H1 (cell line): ENCODE data around the gene CMBL. TPM values are rescaled to one million over a fixed set of nuclear protein-coding genes. Genes with fewer than 3 reads are reported as not detected.
"Not testable (repeated sequence)": the region's sequence is repeated elsewhere in the genome, so short reads cannot be mapped to it uniquely, and the experiment has no call there.

Source experiments
- CTCF ChIA-PET: fragments of 300-600 bp; sonication (Branson Sonifier 250); formaldehyde crosslinking; loops from one replicate; lab custom pipeline; 2021; ENCODE audit not compliant: partially characterized antibody; lab: Charles Lee
- POLR2A ChIA-PET: fragments of 300-600 bp; sonication (Branson Sonifier 250); formaldehyde crosslinking; loops from one replicate; lab custom pipeline; 2021; ENCODE audit warnings: inconsistent platforms; ENCODE audit not compliant: partially characterized antibody; lab: Charles Lee
- DNase-seq, 2 experiments: peaks; one replicate each; pipeline versions ENCODE4 v3.0.0 to v3.0.0-alpha.2; 2010 to 2022; ENCODE audit warnings: low spot score in 2 of 2, low read depth in 1 of 2, mixed read lengths in 1 of 2
- FAIRE-seq: peaks from 2 replicates; lab custom pipeline; 2011; peaks lifted over from hg19 to GRCh38; lab: Jason Lieb, UNC
- H2AFZ ChIP-seq: 2 replicates; pipeline ENCODE4 v1.8.1; 2012; ENCODE audit warnings: low read length, inconsistent platforms
- H2AK5ac ChIP-seq: 2 replicates; pipeline ENCODE4 v1.6.1; 2013; ENCODE audit warnings: low read depth, low read length
- H2BK120ac ChIP-seq: replicated peaks from 2 replicates; pipeline ENCODE3; 2013; ENCODE audit warnings: low read depth, low read length, inconsistent platforms
- H2BK12ac ChIP-seq: 2 replicates; pipeline ENCODE4 v1.6.1; 2013; ENCODE audit warnings: low read depth, low read length
- H2BK15ac ChIP-seq: 2 replicates; pipeline ENCODE4 v1.6.1; 2013; ENCODE audit warnings: low read length
- H2BK20ac ChIP-seq: 2 replicates; pipeline ENCODE4 v1.6.1; 2013; ENCODE audit warnings: low read length
- H2BK5ac ChIP-seq: 2 replicates; pipeline ENCODE4 v1.6.1; 2013; ENCODE audit warnings: low read depth, low read length
- H3K14ac ChIP-seq: 2 replicates; pipeline ENCODE4 v1.6.1; 2013; ENCODE audit warnings: inconsistent platforms; ENCODE audit not compliant: insufficient read length
- H3K18ac ChIP-seq: 2 replicates; pipeline ENCODE4 v1.6.1; 2013; ENCODE audit warnings: low read length; ENCODE audit errors: extremely low read depth
- H3K23ac ChIP-seq: 2 replicates; pipeline ENCODE4 v1.6.1; 2013; ENCODE audit warnings: inconsistent platforms; ENCODE audit not compliant: insufficient read length
- H3K23me2 ChIP-seq: 2 replicates; pipeline ENCODE4 v1.6.1; 2013; ENCODE audit warnings: low read depth, low read length
- H3K27ac ChIP-seq: 2 replicates; pipeline ENCODE4 v1.6.1; 2011; ENCODE audit warnings: low read depth, low read length, inconsistent platforms
- H3K27me3 ChIP-seq, 4 experiments: replicated peaks in 1 of 4; 1 replicate in 1 of 4; 2 replicates in 3 of 4; pipeline versions ENCODE4 v1.6.1 to v1.8.1; 2011 to 2013; ENCODE audit warnings: low read length in 3 of 4, mild to moderate bottlenecking in 3 of 4, inconsistent platforms in 2 of 4, mixed read lengths in 2 of 4, moderate library complexity in 1 of 4; ENCODE audit not compliant: control insufficient read depth in 3 of 4, insufficient read depth in 3 of 4; ENCODE audit errors: extremely low read depth in 1 of 4
- H3K36me3 ChIP-seq, 4 experiments: 2 replicates each; pipeline versions ENCODE4 v1.6.1 to v1.8.1; 2011 to 2013; ENCODE audit warnings: mild to moderate bottlenecking in 4 of 4, low read length in 3 of 4, moderate library complexity in 2 of 4, control low read depth in 1 of 4, inconsistent platforms in 1 of 4; ENCODE audit not compliant: insufficient read depth in 4 of 4, control insufficient read depth in 2 of 4
- H3K4ac ChIP-seq: replicated peaks from 2 replicates; pipeline ENCODE3; 2013; ENCODE audit warnings: low read length, low read depth, mixed read lengths, inconsistent platforms; ENCODE audit not compliant: insufficient read length
- H3K4me1 ChIP-seq, 4 experiments: replicated peaks in 1 of 4; 1 replicate in 1 of 4; 2 replicates in 3 of 4; pipeline versions ENCODE4 v1.6.1 to v1.8.1; 2011 to 2013; ENCODE audit warnings: low read length in 3 of 4, inconsistent platforms in 2 of 4, mixed read lengths in 1 of 4; ENCODE audit not compliant: insufficient read depth in 4 of 4, control insufficient read depth in 3 of 4
- H3K4me2 ChIP-seq, 2 experiments: 2 replicates each; pipeline versions ENCODE4 v1.6.1 to v1.8.1; 2011 to 2013; ENCODE audit warnings: low read depth in 2 of 2, low read length in 2 of 2, control low read depth in 1 of 2, inconsistent platforms in 1 of 2, mild to moderate bottlenecking in 1 of 2; ENCODE audit not compliant: insufficient read depth in 1 of 2
- H3K4me3 ChIP-seq, 4 experiments: fragments of 200-600, 300-600 bp in 1 of 4; sonication (generic), shearing (Covaris generic), sonication (Bioruptor Twin) in 1 of 4; 2 replicates each; pipeline versions ENCODE4 v1.5.1 to v1.8.1; 2011 to 2016; ENCODE audit warnings: low read length in 4 of 4, low read depth in 3 of 4, control low read depth in 2 of 4, inconsistent platforms in 2 of 4, mild to moderate bottlenecking in 2 of 4, mixed read lengths in 1 of 4, moderate library complexity in 1 of 4; ENCODE audit not compliant: insufficient read depth in 2 of 4; ENCODE audit errors: extremely low read depth in 1 of 4
- H3K56ac ChIP-seq: replicated peaks from 2 replicates; pipeline ENCODE3; 2013; ENCODE audit warnings: low read depth, mild to moderate bottlenecking, mixed read lengths, low read length, inconsistent platforms; ENCODE audit not compliant: insufficient read length
- H3K79me1 ChIP-seq: 2 replicates; pipeline ENCODE4 v1.6.1; 2013; ENCODE audit warnings: low read depth, low read length, control low read depth
- H3K79me2 ChIP-seq, 2 experiments: 2 replicates each; pipeline versions ENCODE4 v1.6.1 to v1.8.1; 2012 to 2013; ENCODE audit warnings: low read length in 2 of 2, mild to moderate bottlenecking in 2 of 2, inconsistent platforms in 1 of 2; ENCODE audit not compliant: insufficient read depth in 2 of 2, control insufficient read depth in 1 of 2
- H3K9ac ChIP-seq, 4 experiments: replicated peaks in 1 of 4; 1 replicate in 1 of 4; 2 replicates in 3 of 4; pipeline versions ENCODE4 v1.6.1 to v1.8.1; 2011 to 2013; ENCODE audit warnings: low read depth in 3 of 4, low read length in 3 of 4, control low read depth in 2 of 4, mild to moderate bottlenecking in 2 of 4, moderate library complexity in 2 of 4, inconsistent platforms in 1 of 4; ENCODE audit errors: extremely low read depth in 1 of 4
- H3K9me3 ChIP-seq, 2 experiments: 2 replicates each; pipeline versions ENCODE4 v1.6.1 to v1.8.1; 2012 to 2013; ENCODE audit warnings: mild to moderate bottlenecking in 2 of 2, moderate library complexity in 2 of 2, control low read depth in 1 of 2, inconsistent platforms in 1 of 2, low read depth in 1 of 2, low read length in 1 of 2, mixed read lengths in 1 of 2; ENCODE audit not compliant: insufficient read depth in 2 of 2
- H4K20me1 ChIP-seq, 2 experiments: replicated peaks in 1 of 2; 2 replicates each; pipeline versions ENCODE3 to v1.8.1; 2011 to 2013; ENCODE audit warnings: inconsistent platforms in 2 of 2, low read length in 2 of 2, mild to moderate bottlenecking in 1 of 2; ENCODE audit not compliant: insufficient read depth in 2 of 2, control insufficient read depth in 1 of 2
- H4K5ac ChIP-seq: 2 replicates; pipeline ENCODE4 v1.6.1; 2013; ENCODE audit warnings: low read length, low read depth, mixed read lengths, inconsistent platforms; ENCODE audit not compliant: insufficient read length
- H4K8ac ChIP-seq: 2 replicates; pipeline ENCODE4 v1.8.0; 2013; ENCODE audit warnings: mild to moderate bottlenecking, moderate library complexity, low read length, inconsistent platforms; ENCODE audit not compliant: insufficient read depth; ENCODE audit errors: extremely low read depth
- H4K91ac ChIP-seq: replicated peaks from 2 replicates; pipeline ENCODE3; 2013; ENCODE audit warnings: low read length, mixed read lengths, inconsistent platforms; ENCODE audit not compliant: insufficient read length
- WGBS, 2 experiments: shearing (Covaris generic) in 1 of 2; methylation state at CpG; one replicate each; pipeline versions ENCODE4 v1.1.6 to v1.1.7; 2013 to 2015; ENCODE audit warnings: low lambda C conversion rate in 2 of 2, mixed read lengths in 2 of 2, inconsistent platforms in 1 of 2, low coverage in 1 of 2, missing lambda C conversion rate in 1 of 2; ENCODE audit not compliant: insufficient replicate concordance in 2 of 2, insufficient coverage in 1 of 2, insufficient read length in 1 of 2; ENCODE audit errors: extremely low coverage in 1 of 2, missing lambda C conversion rate in 1 of 2; 5-methylcytosine and 5-hydroxymethylcytosine counted together
- polyA plus RNA-seq, 7 experiments: library from polyadenylated mRNA; depleted of rRNA in 3 of 7; stranded (reverse) in 5 of 7; unstranded in 2 of 7; fragments of >200 nt in 5 of 7; fragments of 200-250 nt in 2 of 7; gene quantifications; 1 replicate in 5 of 7; 2 replicates in 1 of 7; 4 replicates in 1 of 7; pipeline versions ENCODE4 v1.2.1 to v1.2.3, GENCODE V29; 2011 to 2013; ENCODE audit warnings: missing spikeins in 2 of 7, mixed read lengths in 2 of 7
- total RNA-seq: library from RNA; stranded (reverse); fragmentation: NEBNext Ultra II Directional; extraction: Animal tissue kit (Norgen Biotek cat#: 25700); gene quantifications from 2 replicates; pipeline ENCODE4 v1.2.1, GENCODE V29; 2021

CMBL gene
- total and polyA plus RNA-seq, 2 of the 8 experiments (the other 6 are each of a cell fraction or from before 2014, with no cell fraction given): 27.9 to 32.1 TPM

- POLR2A ChIA-PET: interaction anchor here (1.0 to 1.6 kb wide), 3 partner anchors 9 to 23 kb away, joined by 3 to 10 read pairs (median 5); partner anchors contain the start of genes ATPSCKMT and CCT5
- H3K23me2 ChIP-seq, H2BK20ac ChIP-seq, H3K79me2 ChIP-seq, H3K36me3 ChIP-seq, H3K4me3 ChIP-seq, H4K91ac ChIP-seq, H2BK5ac ChIP-seq, H3K9ac ChIP-seq, H3K4ac ChIP-seq, H3K56ac ChIP-seq, H3K9me3 ChIP-seq, H2AK5ac ChIP-seq, H4K5ac ChIP-seq, H3K79me1 ChIP-seq, H3K4me2 ChIP-seq, H3K27me3 ChIP-seq, H4K8ac ChIP-seq, FAIRE-seq, H3K18ac ChIP-seq, H2BK120ac ChIP-seq, H3K27ac ChIP-seq, H2BK15ac ChIP-seq, H2AFZ ChIP-seq, CTCF ChIA-PET, H3K14ac ChIP-seq, DNase-seq, H3K23ac ChIP-seq, H4K20me1 ChIP-seq, H2BK12ac ChIP-seq: not testable (repeated sequence)
- 90% methylated on average over 6 of the region's 6 CpGs; no CpG with 5 or more reads in 1 of the 2 experiments for WGBS, 2 experiments
- peaks cover 2 to 10% (median 6%) of the 10 kb centered on the region in 4 experiments; a peak in 6 of 7 replicates for H3K4me1 ChIP-seq
Measured at GRCh38 chr5:10272875-10273209, 34.9 kb downstream of the CMBL start.
